Karpas-422 (cell line): ENCODE data around the gene SHOX. TPM values are rescaled to one million over a fixed set of nuclear protein-coding genes. Genes with fewer than 3 reads are reported as not detected.

Experiments
- DNase-seq: peaks from one replicate; pipeline ENCODE4 v3.0.0-alpha.2; 2015
- H2AFZ ChIP-seq: fragments of 200-600 bp; sonication (generic); 2 replicates; pipeline ENCODE4 v1.6.1; 2014; ENCODE audit warnings: antibody characterized with exemption, low read length, mixed read lengths
- H3K27ac ChIP-seq: fragments of 200-600 bp; sonication (generic); 2 replicates; pipeline ENCODE4 v1.5.1; 2014; ENCODE audit warnings: mild to moderate bottlenecking, low read length, moderate library complexity
- H3K27me3 ChIP-seq: fragments of 200-600 bp; sonication (generic); 2 replicates; pipeline ENCODE4 v1.6.1; 2014; ENCODE audit warnings: low read length, mixed read lengths
- H3K36me3 ChIP-seq: fragments of 200-600 bp; sonication (generic); 2 replicates; pipeline ENCODE4 v1.6.1; 2014; ENCODE audit warnings: low read length, mixed read lengths; ENCODE audit not compliant: insufficient read depth
- H3K4me1 ChIP-seq: fragments of 200-600 bp; sonication (generic); 2 replicates; pipeline ENCODE4 v1.6.1; 2014; ENCODE audit warnings: mild to moderate bottlenecking, low read length, mixed read lengths
- H3K4me2 ChIP-seq: fragments of 200-600 bp; sonication (generic); 2 replicates; pipeline ENCODE4 v1.6.1; 2014; ENCODE audit warnings: low read length, low read depth, mild to moderate bottlenecking; ENCODE audit not compliant: poor library complexity, severe bottlenecking
- H3K4me3 ChIP-seq: fragments of 200-600 bp; sonication (generic); 2 replicates; pipeline ENCODE4 v1.5.1; 2014; ENCODE audit warnings: mild to moderate bottlenecking, antibody characterized with exemption, low read length, mixed read lengths
- H3K79me2 ChIP-seq: fragments of 200-600 bp; sonication (generic); 2 replicates; pipeline ENCODE4 v1.6.1; 2014; ENCODE audit warnings: mild to moderate bottlenecking, low read length, mixed read lengths
- H3K9ac ChIP-seq: fragments of 200-600 bp; sonication (generic); 2 replicates; pipeline ENCODE4 v1.6.0; 2014; ENCODE audit warnings: low read length
- H3K9me2 ChIP-seq: fragments of 200-600 bp; sonication (generic), shearing (Covaris generic); replicated peaks from 2 replicates; pipeline ENCODE4 v1.6.0; 2014; ENCODE audit warnings: mild to moderate bottlenecking, low read length, moderate library complexity; ENCODE audit not compliant: insufficient read depth
- H3K9me3 ChIP-seq: fragments of 300-700, 200-600 bp; sonication (generic); 2 replicates; pipeline ENCODE4 v1.6.1; 2014; ENCODE audit warnings: low read length, mixed read lengths
- H4K20me1 ChIP-seq: fragments of 200-600 bp; sonication (generic); 2 replicates; pipeline ENCODE4 v1.6.1; 2014; ENCODE audit warnings: mild to moderate bottlenecking, antibody characterized with exemption, low read length, low read depth; ENCODE audit not compliant: insufficient read depth
- total RNA-seq: library from RNA; depleted of rRNA; stranded (reverse); fragments of >200 nt; shearing (Covaris generic); gene quantifications from 2 replicates; pipeline ENCODE4 v1.2.3, GENCODE V29; 2014; ENCODE audit warnings: low replicate concordance

SHOX gene
- total RNA-seq, 1 experiment from 2014 or later, result not detected

DNA sequence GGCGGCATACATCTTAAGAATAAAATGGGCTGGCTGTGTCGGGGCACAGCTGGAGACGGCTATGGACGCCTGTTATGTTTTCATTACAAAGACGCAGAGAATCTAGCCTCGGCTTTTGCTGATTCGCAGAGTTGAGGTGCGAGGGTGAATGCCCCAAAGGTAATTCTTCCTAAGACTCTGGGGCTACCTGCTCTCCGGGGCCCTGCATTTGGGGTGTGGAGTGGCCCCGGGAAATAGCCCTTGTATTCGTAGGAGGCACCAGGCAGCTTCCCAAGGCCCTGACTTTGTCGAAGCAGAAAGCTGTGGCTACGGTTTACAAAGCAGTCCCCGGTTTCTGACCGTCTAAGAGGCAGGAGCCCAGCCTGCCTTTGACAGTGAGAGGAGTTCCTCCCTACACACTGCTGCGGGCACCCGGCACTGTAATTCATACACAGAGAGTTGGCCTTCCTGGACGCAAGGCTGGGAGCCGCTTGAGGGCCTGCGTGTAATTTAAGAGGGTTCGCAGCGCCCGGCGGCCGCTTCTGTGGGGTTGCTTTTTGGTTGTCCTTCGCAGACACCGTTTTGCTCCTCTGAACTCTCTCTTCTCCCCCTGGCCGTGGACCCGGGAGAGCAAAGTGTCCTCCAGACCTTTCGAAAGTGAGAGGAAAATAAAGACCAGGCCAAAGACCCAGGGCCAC is 1.9 kb downstream of the SHOX start:
- Histone ChIP-seq H2AFZ (no peak overlapping the region), H3K27ac (no peak overlapping the region), H3K9ac (no peak overlapping the region), H3K79me2 (no peaks in the 10 kb centered on the region), H3K9me2 (no peaks in the 10 kb centered on the region), H3K27me3 (no peaks in the 10 kb centered on the region), H3K36me3 (no peaks in the 10 kb centered on the region), H3K4me1 (no peaks in the 10 kb centered on the region), H3K4me2 (no peak overlapping the region), H4K20me1 (no peaks in the 10 kb centered on the region), H3K4me3 (no peak overlapping the region), H3K9me3 (no peaks in the 10 kb centered on the region)
- no peak for DNase-seq

- Histone ChIP-seq H3K9ac (no peak overlapping the region), H3K27me3 (no peaks in the 10 kb centered on the region), H3K4me1 (no peaks in the 10 kb centered on the region), H3K4me2 (no peak overlapping the region), H3K4me3 (no peak overlapping the region), H3K9me3 (no peaks in the 10 kb centered on the region), H3K27ac (no peak overlapping the region), H4K20me1 (no peaks in the 10 kb centered on the region), H3K79me2 (no peaks in the 10 kb centered on the region), H3K36me3 (no peaks in the 10 kb centered on the region), H2AFZ (no peak overlapping the region), H3K9me2 (no peaks in the 10 kb centered on the region)
- DNase-seq, result no peak
These were observed 2.7 kb downstream of the SHOX start for GRCh38 chrX:633043-633984.

GRCh38 chrX:633985-634958 is 3.7 kb downstream of the SHOX start:
- Histone ChIP-seq H3K4me3 (no peak overlapping the region), H3K27ac (no peak overlapping the region), H3K9me3 (no peaks in the 10 kb centered on the region)

GRCh38 chrX:635428-636090 is 5.0 kb downstream of the SHOX start:
- Histone ChIP-seq H3K9me3 (no peaks in the 10 kb centered on the region), H3K79me2 (no peaks in the 10 kb centered on the region), H3K9ac (no peak overlapping the region), H2AFZ (no peak overlapping the region), H3K36me3 (no peaks in the 10 kb centered on the region), H3K9me2 (no peaks in the 10 kb centered on the region), H4K20me1 (no peaks in the 10 kb centered on the region), H3K4me3 (no peak overlapping the region), H3K4me1 (no peaks in the 10 kb centered on the region), H3K27ac (no peak overlapping the region), H3K4me2 (no peak overlapping the region), H3K27me3 (no peaks in the 10 kb centered on the region)
- no peak for DNase-seq

More at GRCh38 chrX:633985-634958, 3.7 kb downstream of the SHOX start:
- H4K20me1 ChIP-seq, result no peaks in the 10 kb centered on the region
- no peaks in the 10 kb centered on the region for H3K27me3 ChIP-seq
- H3K4me1 ChIP-seq, result no peaks in the 10 kb centered on the region
- DNase-seq, result no peak
- H3K9me2 ChIP-seq, result no peaks in the 10 kb centered on the region
- no peaks in the 10 kb centered on the region for H3K36me3 ChIP-seq
- no peaks in the 10 kb centered on the region for H3K79me2 ChIP-seq
- H2AFZ ChIP-seq, result no peak overlapping the region
- H3K4me2 ChIP-seq, result no peak overlapping the region
- no peak overlapping the region for H3K9ac ChIP-seq

DNA sequence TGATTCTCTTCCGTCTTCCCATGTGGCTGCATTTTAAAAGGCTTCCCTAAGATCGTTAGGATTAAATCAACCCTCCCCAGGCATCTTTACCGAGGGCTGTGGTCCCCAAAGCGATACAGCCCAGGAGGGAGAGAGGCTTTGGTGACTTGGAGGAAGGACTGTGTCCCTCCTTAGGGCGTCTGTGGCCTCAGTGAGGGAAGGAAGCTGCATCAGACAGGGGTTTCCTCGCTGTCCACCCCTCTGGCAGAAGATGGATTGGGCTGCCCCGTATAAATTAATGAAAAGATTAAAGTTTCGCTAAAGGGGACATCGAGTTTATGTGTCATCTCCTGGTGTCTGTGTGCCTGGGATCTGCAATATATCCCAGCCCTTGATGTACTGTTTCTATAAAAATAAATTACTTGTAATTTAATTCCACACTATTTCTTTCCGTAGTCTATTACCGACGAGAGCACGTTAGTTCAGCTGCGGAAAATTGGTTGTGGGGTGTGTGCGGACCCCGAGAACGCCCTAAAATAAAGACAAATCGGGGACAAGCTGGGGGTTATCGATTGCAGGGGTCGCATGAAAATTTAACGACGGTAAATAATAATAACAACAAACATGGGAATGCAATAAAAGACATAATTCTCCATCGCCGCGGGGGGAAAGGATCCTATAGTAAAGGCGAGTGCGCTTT is 6.5 kb downstream of the SHOX start:
- Histone ChIP-seq H3K27ac (no peak overlapping the region), H3K4me2 (no peak overlapping the region), H3K36me3 (no peaks in the 10 kb centered on the region), H3K4me1 (no peaks in the 10 kb centered on the region), H2AFZ (no peak overlapping the region), H3K79me2 (no peaks in the 10 kb centered on the region), H3K4me3 (no peak overlapping the region), H3K27me3 (no peaks in the 10 kb centered on the region), H4K20me1 (no peaks in the 10 kb centered on the region), H3K9ac (no peak overlapping the region), H3K9me3 (no peaks in the 10 kb centered on the region), H3K9me2 (no peaks in the 10 kb centered on the region)
- DNase-seq, result no peak

DNA sequence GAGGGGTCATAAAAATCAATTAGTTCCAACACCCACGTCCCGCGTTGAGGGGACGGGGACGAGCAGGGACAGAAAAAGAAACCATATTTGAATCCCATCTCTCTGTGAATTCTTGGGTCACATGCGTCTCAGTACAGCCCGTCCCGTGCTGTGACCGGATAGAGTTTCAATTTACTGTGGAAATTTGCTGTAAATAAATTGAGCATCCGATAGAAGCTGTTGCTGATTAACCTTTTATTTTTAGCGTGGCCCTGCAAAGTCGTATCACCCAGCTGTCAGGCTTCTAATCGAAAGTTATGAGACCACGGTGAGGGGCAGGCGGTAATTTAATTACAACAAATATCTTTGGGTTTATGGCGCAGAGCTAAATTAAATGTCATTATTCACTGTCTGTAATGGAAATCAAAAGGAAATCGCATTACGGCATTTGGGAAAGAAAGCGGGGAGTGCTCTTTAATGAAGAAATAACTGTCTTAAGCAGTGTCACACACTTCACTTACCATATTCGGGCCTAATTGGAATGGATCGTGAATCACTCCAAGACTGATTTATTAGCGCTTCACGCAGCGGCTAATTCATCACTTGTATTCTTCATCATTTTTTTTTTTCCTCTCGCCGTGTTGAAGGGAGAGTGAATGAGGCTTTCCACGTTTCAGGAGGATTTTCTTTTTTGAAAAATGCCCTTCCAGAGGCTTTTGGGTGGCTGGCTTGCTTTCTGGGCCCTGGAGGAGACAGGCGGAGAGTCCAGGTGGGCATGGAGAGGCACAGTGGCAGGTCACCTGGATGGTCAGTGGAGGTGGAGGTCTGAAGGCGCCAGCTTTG is 7.3 kb downstream of the SHOX start:
- Histone ChIP-seq H3K79me2 (no peaks in the 10 kb centered on the region), H3K4me1 (no peaks in the 10 kb centered on the region), H2AFZ (no peak overlapping the region), H3K9ac (no peak overlapping the region), H3K4me2 (no peak overlapping the region), H4K20me1 (no peaks in the 10 kb centered on the region), H3K36me3 (no peaks in the 10 kb centered on the region), H3K4me3 (no peak overlapping the region), H3K9me3 (no peaks in the 10 kb centered on the region), H3K9me2 (no peaks in the 10 kb centered on the region), H3K27me3 (no peaks in the 10 kb centered on the region), H3K27ac (no peak overlapping the region)
- DNase-seq, result no peak
